GM12878 (cell line): ENCODE data around the gene NBPF3. TPM values are rescaled to one million over a fixed set of nuclear protein-coding genes. Genes with fewer than 3 reads are reported as not detected.

ENCODE experiments used
- ATAC-seq: fragments of 200-7000 bp; cut with Tn5 transposase; 3 replicates; pipeline ENCODE4 v1.9.1; 2020; ENCODE audit warnings: mild to moderate bottlenecking, moderate library complexity
- BruUV-seq: library from RNA; stranded (reverse); fragments of 400-500 nt; replicated peaks from 2 replicates; lab custom pipeline; 2021; lab: Mats Ljungman, UMichigan
- CTCF ChIA-PET: fragments of 300-600 bp; sonication (Branson Sonifier 250); formaldehyde crosslinking; extraction: SDS; loops from one replicate; lab custom pipeline; 2021; ENCODE audit warnings: inconsistent platforms; lab: Yijun Ruan, JAX
- POLR2A ChIA-PET: fragments of 350-600 bp; formaldehyde crosslinking; extraction: SDS; loops from one replicate; lab custom pipeline; 2021; ENCODE audit warnings: inconsistent platforms; lab: Charles Lee
- RAD21 ChIA-PET: fragments of 300-600 bp; sonication (Branson Sonifier 250); formaldehyde crosslinking; loops from one replicate; lab custom pipeline; 2023; ENCODE audit warnings: antibody characterized with exemption; ENCODE audit not compliant: unreplicated experiment; lab: Charles Lee
- SMC1A ChIA-PET: fragments of 300-600 bp; sonication (Branson Sonifier 250); formaldehyde crosslinking; loops from one replicate; lab custom pipeline; 2023; ENCODE audit not compliant: unreplicated experiment, uncharacterized antibody; lab: Charles Lee
- DNase-seq: peaks from one replicate; pipeline ENCODE4 v3.0.0-alpha.2; 2011; ENCODE audit warnings: low read depth, low spot score
- FAIRE-seq: peaks from 3 replicates; lab custom pipeline; 2011; peaks lifted over from hg19 to GRCh38; lab: Jason Lieb, UNC
- H2AFZ ChIP-seq: 2 replicates; pipeline ENCODE4 v1.6.0; 2011; ENCODE audit warnings: low read depth, low read length, control low read depth; ENCODE audit not compliant: control insufficient read depth
- H3K27ac ChIP-seq: 2 replicates; pipeline ENCODE4 v1.5.1; 2011; ENCODE audit warnings: control low read depth; ENCODE audit not compliant: control insufficient read depth, insufficient read depth
- H3K27me3 ChIP-seq, 2 experiments: replicated peaks in 1 of 2; 2 replicates each; pipeline versions ENCODE4 v1.6.0 to v1.6.1; 2011; ENCODE audit warnings: low read length in 1 of 2; ENCODE audit not compliant: control insufficient read depth in 2 of 2, insufficient read depth in 2 of 2
- H3K36me3 ChIP-seq, 2 experiments: 2 replicates each; pipeline ENCODE4 v1.5.1; 2011; ENCODE audit warnings: low read length in 1 of 2; ENCODE audit not compliant: control insufficient read depth in 2 of 2, insufficient read depth in 2 of 2
- H3K4me1 ChIP-seq: 2 replicates; pipeline ENCODE4 v1.6.1; 2011; ENCODE audit warnings: mild to moderate bottlenecking, low read length, moderate library complexity, mixed read lengths; ENCODE audit not compliant: control insufficient read depth, insufficient read depth
- H3K4me2 ChIP-seq: 2 replicates; pipeline ENCODE4 v1.6.0; 2011; ENCODE audit warnings: control low read depth; ENCODE audit not compliant: control insufficient read depth, insufficient read depth
- H3K4me3 ChIP-seq: fragments of 200-600 bp; sonication (generic); 2 replicates; pipeline ENCODE4 v1.5.1; 2016
- H3K79me2 ChIP-seq: 2 replicates; pipeline ENCODE4 v1.6.0; 2011; ENCODE audit warnings: low read length; ENCODE audit not compliant: control insufficient read depth, insufficient read depth
- H3K9ac ChIP-seq: 2 replicates; pipeline ENCODE4 v1.8.0; 2011; ENCODE audit warnings: low read length, control low read depth, mixed read lengths; ENCODE audit not compliant: control insufficient read depth, insufficient read depth
- H3K9me3 ChIP-seq: replicated peaks from 3 replicates; pipeline ENCODE4 v1.5.1; 2011; ENCODE audit warnings: mild to moderate bottlenecking, low read length; ENCODE audit not compliant: control insufficient read depth, insufficient read depth
- H4K20me1 ChIP-seq: 2 replicates; pipeline ENCODE4 v1.6.0; 2011; ENCODE audit not compliant: control insufficient read depth, insufficient read depth
- BHLHE40 ChIP-seq, 2 experiments: fragments of 450-650 bp in 1 of 2; IDR thresholded peaks; 2 replicates each; pipeline ENCODE4 v1.6.1; 2011 to 2017; ENCODE audit warnings: low read depth in 2 of 2, borderline replicate concordance in 1 of 2, improper control_type of control experiment in 1 of 2, low read length in 1 of 2, mild to moderate bottlenecking in 1 of 2
- CTCF ChIP-seq, 3 experiments: IDR thresholded peaks in 2 of 3; conservative IDR thresholded peaks in 1 of 3; 2 replicates each; pipeline ENCODE4 v1.5.1; 2011; ENCODE audit warnings: low read depth in 3 of 3, low read length in 3 of 3, mild to moderate bottlenecking in 3 of 3, control low read depth in 2 of 3, moderate library complexity in 2 of 3, inconsistent platforms in 1 of 3, mixed read lengths in 1 of 3; ENCODE audit not compliant: control insufficient read depth in 2 of 3, insufficient read depth in 1 of 3; ENCODE audit errors: extremely low read depth in 1 of 3
- MYC ChIP-seq: IDR thresholded peaks from 2 replicates; pipeline ENCODE4 v1.6.1; 2011; ENCODE audit warnings: mild to moderate bottlenecking, low read length, moderate library complexity, inconsistent platforms; ENCODE audit not compliant: insufficient read depth, insufficient replicate concordance, insufficient read length, severe bottlenecking
- NKRF ChIP-seq: fragments of 450-650 bp; conservative IDR thresholded peaks from 2 replicates; pipeline ENCODE4 v1.6.1; 2017; ENCODE audit warnings: mild to moderate bottlenecking, moderate library complexity
- NR2C1 ChIP-seq: fragments of 450-650 bp; IDR thresholded peaks from 2 replicates; pipeline ENCODE4 v1.6.1; 2017; ENCODE audit warnings: antibody characterized with exemption, mild to moderate bottlenecking, moderate library complexity
- POLR2AphosphoS2 ChIP-seq: IDR thresholded peaks from 2 replicates; pipeline ENCODE4 v1.6.1; 2011; ENCODE audit warnings: low read depth, mild to moderate bottlenecking, low read length, improper control_type of control experiment, moderate library complexity
- ZBTB4 ChIP-seq: fragments of 450-650 bp; formaldehyde crosslinking; IDR thresholded peaks from 2 replicates; pipeline ENCODE4 v1.4.0; 2022; ENCODE audit warnings: mild to moderate bottlenecking, moderate library complexity
- ZNF217 ChIP-seq: fragments of 450-650 bp; IDR thresholded peaks from 2 replicates; pipeline ENCODE4 v1.6.1; 2017; ENCODE audit warnings: antibody characterized with exemption, mild to moderate bottlenecking
- ZNF687 ChIP-seq: fragments of 450-650 bp; IDR thresholded peaks from 2 replicates; pipeline ENCODE4 v1.6.1; 2017; ENCODE audit warnings: mild to moderate bottlenecking, moderate library complexity
- WGBS: methylation state at CpG from one replicate; pipeline ENCODE4 v1.1.6; 2016; ENCODE audit warnings: low lambda C conversion rate; ENCODE audit not compliant: insufficient replicate concordance, insufficient coverage; ENCODE audit errors: missing lambda C conversion rate; 5-methylcytosine and 5-hydroxymethylcytosine counted together
- in situ Hi-C: fragments of 300-500 bp; cut with MboI; formaldehyde crosslinking; loops from 9 replicates; pipeline ENCODE4 v1.14.3; 2018; ENCODE audit warnings: mixed read lengths
- intact Hi-C: fragments of 100-400 bp; cut with micrococcal nuclease; formaldehyde crosslinking; loops from one replicate; pipeline ENCODE4 v1.14.2; 2022; ENCODE audit not compliant: unreplicated experiment
- polyA plus RNA-seq, 11 experiments: library from polyadenylated mRNA; depleted of rRNA in 4 of 11; unstranded in 6 of 11; stranded (reverse) in 5 of 11; fragments of >200 nt; fragmentation: Nextera tagmentation in 4 of 11; fragmentation: Illumina TruSeq in 1 of 11; extraction: Ambion mirVana in 4 of 11; extraction: Trizol in 1 of 11; gene quantifications; 1 replicate in 1 of 11; 2 replicates in 10 of 11; pipeline versions ENCODE4 v1.2.1 to v1.2.3, GENCODE V29; 2011 to 2016; ENCODE audit warnings: inconsistent platforms in 2 of 11, missing spikeins in 2 of 11, low read depth in 1 of 11
- total RNA-seq, 4 experiments: library from RNA; depleted of rRNA in 3 of 4; stranded (reverse); fragments of >200 nt in 3 of 4; fragmentation: Illumina TruSeq in 1 of 4; extraction: Trizol in 1 of 4; gene quantifications; 2 replicates each; pipeline versions ENCODE4 v1.2.1 to v1.2.3, GENCODE V29; 2013 to 2021

NBPF3 gene
- total and polyA plus RNA-seq, 10 of the 15 experiments (the other 5 are each of a cell fraction or from before 2014, with no cell fraction given): 0.56 to 4.4 (median 2.7) TPM

GRCh38 chr1:21490774-21491487, 51.0 kb downstream of the NBPF3 start:
- FAIRE-seq (no peak), ATAC-seq (peak; percentile 88), DNase-seq (no peak)
- no peak overlapping the region for H3K27ac ChIP-seq
- H3K9ac ChIP-seq: no peak overlapping the region
- H3K79me2 ChIP-seq: no peaks in the 10 kb centered on the region
- intact Hi-C loops: loop anchor here (5.0 kb wide), 1 partner anchor 119 kb away; no protein-coding TSS in a partner anchor
- H3K36me3 ChIP-seq: no peaks in the 10 kb centered on the region
- H4K20me1 ChIP-seq: no peaks in the 10 kb centered on the region
- H3K9me3 ChIP-seq: no peaks in the 10 kb centered on the region; the same call in 2 of the 3 replicates
- CTCF ChIA-PET: interaction anchor here (0.9 to 3.7 kb wide), 8 partner anchors 27 to 273 kb away, joined by 3 to 34 read pairs (median 4); no protein-coding TSS in a partner anchor
- H2AFZ ChIP-seq: no peak overlapping the region
- WGBS: 60% methylated on average over 11 of the region's 11 CpGs
- in situ Hi-C loops: no loop called here
- H3K27me3 ChIP-seq: no peaks in the 10 kb centered on the region; a peak in 1 of 4 replicates
- H3K4me3 ChIP-seq: no peak overlapping the region
- H3K4me1 ChIP-seq: peaks cover 3% of the 10 kb centered on the region
- RAD21 ChIA-PET: interaction anchor here (1.1 to 1.5 kb wide), 3 partner anchors 118 to 236 kb away, joined by 3 to 6 read pairs (median 3); no protein-coding TSS in a partner anchor
- H3K4me2 ChIP-seq: no peak overlapping the region
- SMC1A ChIA-PET: interaction anchor here (0.8 kb wide), 1 partner anchor 122 kb away, joined by 3 read pairs; no protein-coding TSS in a partner anchor
- POLR2A ChIA-PET: no interaction called here
- no TSS peak for BruUV-seq
- no peak for TF ChIP-seq ZBTB4 (CRISPR knock-in tag)
- TF ChIP-seq BHLHE40 (IDR thresholded peaks at IDR 0.05; ENCODE audit: borderline replicate concordance in 1 of 2, low read depth in 2 of 2, low read length in 1 of 2): no peak
- TF ChIP-seq POLR2AphosphoS2: no peak
- peak; percentile 41 to 66 (median 49); a peak in 5 of 6 replicates for TF ChIP-seq CTCF (IDR thresholded peaks at IDR 0.05 in 2 of 3, conservative IDR thresholded peaks at IDR 0.05 in 1 of 3; ENCODE audit: control insufficient read depth in 2 of 3, extremely low read depth in 1 of 3, insufficient read depth in 1 of 3, low read depth in 3 of 3, low read length in 3 of 3)
- TF ChIP-seq NKRF: no peak
- no peak for TF ChIP-seq ZNF217
- TF ChIP-seq MYC: no peak
- TF ChIP-seq NR2C1: no peak
- TF ChIP-seq ZNF687: no peak
